Activated CD4-positive, alpha-beta memory T cell treated with anti-CD3 and anti-CD28 coated beads, Interleukin-2, amount 10 ng/mL, durations not matched to agents 7 days and 5 days (primary cell): ENCODE results near the gene SRP68. TPM values are rescaled to one million over a fixed set of nuclear protein-coding genes. Genes with fewer than 3 reads are reported as not detected.
"Not testable (repeated sequence)": the region's sequence is repeated elsewhere in the genome, so short reads cannot be mapped to it uniquely, and the experiment has no call there.

Source experiments
- CTCF ChIA-PET: fragments of 350-600 bp; sonication (Branson Sonifier 250); formaldehyde crosslinking; loops from one replicate; lab custom pipeline; 2021; ENCODE audit warnings: antibody characterized with exemption, inconsistent platforms; lab: Charles Lee
- POLR2A ChIA-PET: fragments of 350-600 bp; sonication (Branson Sonifier 250); formaldehyde crosslinking; loops from one replicate; lab custom pipeline; 2021; ENCODE audit warnings: antibody characterized with exemption; lab: Charles Lee
- DNase-seq: peaks from one replicate; pipeline ENCODE4 v3.0.0-alpha.2; 2020
- H3K27ac Mint-ChIP-seq: one replicate; pipeline ENCODE4 v1.8.0; 2021; ENCODE audit warnings: mild to moderate bottlenecking, mixed read lengths
- H3K27me3 Mint-ChIP-seq: one replicate; pipeline ENCODE4 v1.8.0; 2021; ENCODE audit warnings: mixed read lengths
- H3K36me3 Mint-ChIP-seq: one replicate; pipeline ENCODE4 v1.8.0; 2021; ENCODE audit warnings: low read depth, mixed read lengths
- H3K4me1 Mint-ChIP-seq: one replicate; pipeline ENCODE4 v1.8.0; 2021; ENCODE audit warnings: mixed read lengths
- H3K4me3 Mint-ChIP-seq: one replicate; pipeline ENCODE4 v1.8.0; 2021; ENCODE audit warnings: mild to moderate bottlenecking, mixed read lengths
- H3K9me3 Mint-ChIP-seq: one replicate; pipeline ENCODE4 v1.8.0; 2021; ENCODE audit warnings: mixed read lengths
- total RNA-seq, 2 experiments: library from RNA; stranded (reverse); gene quantifications; one replicate each; pipeline ENCODE4 v1.2.3, GENCODE V29; 2021

Gene SRP68
- total RNA-seq, 2 experiments from 2014 or later, result 92.8 to 94.6 TPM

DNA sequence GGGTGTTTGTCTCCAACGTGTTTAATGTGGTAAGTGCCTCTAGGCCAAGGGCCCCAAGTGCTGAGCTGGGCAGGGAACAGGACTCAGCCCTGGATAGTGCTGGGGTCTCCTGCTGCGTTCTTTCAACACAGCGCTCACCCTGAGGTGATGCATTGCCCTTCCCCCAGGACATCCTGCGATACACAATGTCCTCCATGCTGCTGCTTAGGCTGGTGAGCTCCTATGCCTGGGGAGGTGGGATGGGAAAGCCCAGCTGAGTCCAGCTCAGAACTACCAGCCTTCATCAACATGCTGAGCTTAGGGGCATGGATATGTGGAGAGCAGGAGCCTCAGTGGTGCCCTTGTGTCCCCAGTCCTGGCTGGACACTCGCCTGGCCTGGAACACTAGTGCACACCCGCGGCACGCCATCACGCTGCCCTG lies 7.2 kb upstream of the SRP68 start:
- Mint-ChIP-seq H3K27me3 (peaks cover 48% of the 10 kb centered on the region), H3K4me3 (no peak overlapping the region), H3K27ac (no peak overlapping the region), H3K9me3 (no peaks in the 10 kb centered on the region), H3K36me3 (peaks cover 11% of the 10 kb centered on the region), H3K4me1 (peaks cover 25% of the 10 kb centered on the region)
- ChIA-PET POLR2A (interaction anchor here (1.7 to 2.0 kb wide), 2 partner anchors 16 to 24 kb away, joined by 7 to 8 read pairs; partner anchors contain the start of gene EXOC7), CTCF (interaction anchor here (1.0 to 1.4 kb wide), 2 partner anchors 65 to 76 kb away, joined by 3 to 4 read pairs; no protein-coding TSS in a partner anchor)
- DNase-seq, result no peak

DNA sequence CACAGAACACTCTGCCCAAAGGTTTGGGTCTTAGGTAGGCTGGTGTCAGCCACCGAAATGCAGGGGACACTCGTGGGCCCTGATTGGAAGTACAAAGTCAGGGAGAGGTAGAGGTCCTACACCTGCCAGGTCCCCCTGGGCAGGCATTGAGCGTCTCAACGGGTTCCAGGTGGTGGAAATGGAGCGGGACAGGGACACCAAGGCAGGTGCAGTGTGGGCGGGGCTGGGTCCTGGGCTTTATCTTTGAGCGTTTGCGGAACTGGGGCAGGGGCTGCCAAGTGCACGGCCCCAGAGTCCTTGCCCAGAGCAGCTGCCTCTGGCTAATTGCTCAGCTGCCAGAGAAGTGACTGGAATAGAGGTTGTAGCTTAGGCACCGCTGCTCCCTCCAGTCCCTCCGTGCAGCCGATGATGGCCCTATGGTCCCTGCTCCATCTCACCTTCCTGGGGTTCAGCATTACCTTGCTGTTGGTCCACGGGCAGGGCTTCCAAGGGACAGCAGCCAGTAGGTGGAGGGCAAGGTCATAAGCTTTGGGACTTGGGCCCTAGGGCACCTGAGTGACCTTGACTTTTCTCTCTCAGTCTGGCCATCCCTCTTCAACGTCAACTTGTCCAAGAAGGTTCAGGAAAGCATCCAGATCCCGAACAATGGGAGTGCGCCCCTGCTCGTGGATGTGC lies 6.7 kb upstream of the SRP68 start, which contains the start of gene ZACN:
Gene ZACN, plus strand, starts transcription at position 323 of the 675 bp plus-strand sequence. Its CDS starts 83 bp downstream, at position 406.
- ChIA-PET POLR2A (interaction anchor here (1.7 kb wide), 1 partner anchor 16 kb away, joined by 8 read pairs; no protein-coding TSS in a partner anchor), CTCF (interaction anchor here (1.0 to 1.4 kb wide), 2 partner anchors 65 to 75 kb away, joined by 3 to 4 read pairs; no protein-coding TSS in a partner anchor)
- no peak within 1 kb of the TSS for H3K4me3 Mint-ChIP-seq
- no peaks in the 10 kb centered on the region for H3K9me3 Mint-ChIP-seq
- DNase-seq, result no peak
- no peak within 1 kb of the TSS for H3K27ac Mint-ChIP-seq
- peaks cover 50% of the 10 kb centered on the region for H3K27me3 Mint-ChIP-seq
- H3K4me1 Mint-ChIP-seq, result peaks cover 25% of the 10 kb centered on the region
- peaks cover 5% of the 10 kb centered on the region for H3K36me3 Mint-ChIP-seq

DNA sequence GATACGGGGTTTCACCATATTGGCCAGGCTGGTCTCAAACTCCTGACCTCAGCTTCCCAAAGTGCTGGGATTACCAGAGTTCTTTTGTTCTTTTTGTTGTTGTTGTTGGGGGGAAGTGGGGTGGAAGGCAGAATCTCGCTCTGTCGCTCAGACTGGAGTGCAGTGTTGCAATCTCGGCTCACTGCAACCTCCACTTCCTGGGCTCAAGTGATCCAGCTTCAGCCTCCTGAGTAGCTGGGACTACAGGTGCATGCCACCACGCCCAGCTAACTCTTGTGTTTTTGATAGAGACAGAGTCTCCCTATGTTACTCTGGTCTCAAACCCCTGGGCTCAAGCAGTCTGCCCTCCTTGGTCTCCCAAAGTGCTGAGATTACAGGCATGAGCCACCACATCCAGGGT lies 6.1 kb upstream of the SRP68 start:
- H3K9me3 Mint-ChIP-seq, H3K27ac Mint-ChIP-seq, H3K36me3 Mint-ChIP-seq, DNase-seq, H3K4me3 Mint-ChIP-seq: not testable (repeated sequence)
- POLR2A ChIA-PET, result interaction anchor here (1.3 kb wide), 1 partner anchor 196 kb away, joined by 4 read pairs; no protein-coding TSS in a partner anchor
- H3K4me1 Mint-ChIP-seq, result peaks cover 25% of the 10 kb centered on the region
- CTCF ChIA-PET, result interaction anchor here (1.7 kb wide), 1 partner anchor 202 kb away, joined by 6 read pairs; no protein-coding TSS in a partner anchor
- H3K27me3 Mint-ChIP-seq, result peaks cover 53% of the 10 kb centered on the region

DNA sequence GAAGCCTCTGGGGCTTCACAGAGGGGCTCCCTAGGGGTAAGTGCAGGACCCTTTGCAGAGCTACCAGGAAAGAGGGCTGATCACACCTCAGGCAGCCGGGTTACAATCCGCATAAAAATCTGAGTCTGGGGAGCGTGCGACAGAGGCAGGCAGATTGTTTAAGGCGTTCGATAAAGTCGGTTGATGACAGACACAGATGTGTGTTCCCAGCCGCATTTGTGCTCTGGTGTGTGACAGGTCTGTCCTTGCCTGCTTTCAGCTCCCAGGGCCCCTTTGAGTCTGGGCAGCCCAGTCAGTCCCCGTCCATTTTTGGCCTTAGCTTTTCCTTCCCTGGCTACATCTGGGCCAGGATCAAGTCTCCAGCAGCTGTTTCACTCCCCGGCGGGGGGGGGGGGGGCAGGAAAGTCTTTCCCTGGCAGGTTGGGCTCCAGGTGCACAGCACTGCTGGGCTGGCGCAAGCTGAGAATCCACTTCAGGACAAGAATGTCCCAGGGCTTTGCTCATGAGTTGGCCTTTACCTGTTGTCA lies 5.3 kb upstream of the SRP68 start:
- H3K27ac Mint-ChIP-seq, result no peak overlapping the region
- H3K27me3 Mint-ChIP-seq, result peaks cover 53% of the 10 kb centered on the region
- no peak for DNase-seq
- ChIA-PET POLR2A (interaction anchor here (0.9 to 1.4 kb wide), 3 partner anchors 14 to 202 kb away, joined by 3 to 4 read pairs (median 4); no protein-coding TSS in a partner anchor), CTCF (interaction anchor here (1.7 kb wide), 1 partner anchor 202 kb away, joined by 6 read pairs; no protein-coding TSS in a partner anchor)
- H3K4me3 Mint-ChIP-seq, result no peak overlapping the region
- H3K4me1 Mint-ChIP-seq, result peaks cover 28% of the 10 kb centered on the region
- no peaks in the 10 kb centered on the region for H3K9me3 Mint-ChIP-seq
- H3K36me3 Mint-ChIP-seq, result peaks cover 4% of the 10 kb centered on the region

DNA sequence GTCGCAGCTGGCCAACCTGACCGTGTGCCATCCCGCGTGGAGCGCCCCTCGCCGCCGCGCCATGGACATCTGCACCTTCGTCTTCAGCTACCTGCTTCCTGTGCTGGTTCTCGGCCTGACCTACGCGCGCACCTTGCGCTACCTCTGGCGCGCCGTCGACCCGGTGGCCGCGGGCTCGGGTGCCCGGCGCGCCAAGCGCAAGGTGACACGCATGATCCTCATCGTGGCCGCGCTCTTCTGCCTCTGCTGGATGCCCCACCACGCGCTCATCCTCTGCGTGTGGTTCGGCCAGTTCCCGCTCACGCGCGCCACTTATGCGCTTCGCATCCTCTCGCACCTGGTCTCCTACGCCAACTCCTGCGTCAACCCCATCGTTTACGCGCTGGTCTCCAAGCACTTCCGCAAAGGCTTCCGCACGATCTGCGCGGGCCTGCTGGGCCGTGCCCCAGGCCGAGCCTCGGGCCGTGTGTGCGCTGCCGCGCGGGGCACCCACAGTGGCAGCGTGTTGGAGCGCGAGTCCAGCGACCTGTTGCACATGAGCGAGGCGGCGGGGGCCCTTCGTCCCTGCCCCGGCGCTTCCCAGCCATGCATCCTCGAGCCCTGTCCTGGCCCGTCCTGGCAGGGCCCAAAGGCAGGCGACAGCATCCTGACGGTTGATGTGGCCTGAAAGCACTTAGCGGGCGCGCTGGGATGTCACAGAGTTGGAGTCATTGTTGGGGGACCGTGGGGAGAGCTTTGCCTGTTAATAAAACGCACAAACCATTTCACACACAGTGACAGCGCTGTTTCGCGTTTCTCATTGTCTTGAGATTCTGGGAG lies 4.7 kb upstream of the SRP68 start:
- Mint-ChIP-seq H3K4me3 (peak overlapping the region; percentile 60), H3K4me1 (peaks cover 30% of the 10 kb centered on the region), H3K36me3 (peaks cover 7% of the 10 kb centered on the region), H3K27me3 (peaks cover 53% of the 10 kb centered on the region), H3K9me3 (no peaks in the 10 kb centered on the region), H3K27ac (no peak overlapping the region)
- peak; percentile 52 for DNase-seq
- ChIA-PET CTCF (interaction anchor here (1.7 kb wide), 1 partner anchor 203 kb away, joined by 6 read pairs; no protein-coding TSS in a partner anchor), POLR2A (interaction anchor here (0.9 to 1.4 kb wide), 3 partner anchors 14 to 203 kb away, joined by 3 to 4 read pairs (median 4); no protein-coding TSS in a partner anchor)

DNA sequence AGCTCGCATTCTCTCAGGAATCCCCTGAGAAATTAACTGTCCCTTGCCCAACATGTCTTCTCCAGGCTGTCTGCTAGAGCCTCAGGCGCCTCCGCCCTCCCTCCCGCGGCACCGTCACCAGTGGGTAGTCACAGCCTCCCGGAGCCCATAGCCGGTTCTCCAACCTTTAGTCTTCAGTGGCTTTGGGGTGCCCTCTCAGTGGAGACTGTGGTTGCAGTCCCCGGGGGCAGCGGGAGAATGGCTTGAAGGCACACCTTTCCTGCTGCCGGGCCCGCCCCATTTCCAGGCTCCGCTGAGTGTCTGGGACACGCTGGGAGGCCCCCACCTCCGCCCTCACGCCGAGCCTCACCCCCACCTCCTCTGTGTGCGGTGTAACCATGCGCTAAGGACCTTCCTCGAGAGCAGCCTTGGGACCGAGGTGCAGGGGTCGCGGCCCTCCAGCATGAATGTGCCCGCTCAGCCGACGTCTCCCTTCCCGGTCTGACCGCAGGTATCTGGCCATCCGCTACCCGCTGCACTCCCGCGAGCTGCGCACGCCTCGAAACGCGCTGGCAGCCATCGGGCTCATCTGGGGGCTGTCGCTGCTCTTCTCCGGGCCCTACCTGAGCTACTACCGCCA lies 3.9 kb upstream of the SRP68 start:
- CTCF ChIA-PET, result interaction anchor here (0.9 kb wide), 1 partner anchor 62 kb away, joined by 4 read pairs; no protein-coding TSS in a partner anchor
- no peaks in the 10 kb centered on the region for H3K9me3 Mint-ChIP-seq
- no peak for DNase-seq
- peaks cover 34% of the 10 kb centered on the region for H3K4me1 Mint-ChIP-seq
- H3K36me3 Mint-ChIP-seq, result peaks cover 9% of the 10 kb centered on the region
- peaks cover 53% of the 10 kb centered on the region for H3K27me3 Mint-ChIP-seq
- no peak overlapping the region for H3K27ac Mint-ChIP-seq
- POLR2A ChIA-PET, result no interaction called here
- H3K4me3 Mint-ChIP-seq, result peak overlapping the region; percentile 60

DNA sequence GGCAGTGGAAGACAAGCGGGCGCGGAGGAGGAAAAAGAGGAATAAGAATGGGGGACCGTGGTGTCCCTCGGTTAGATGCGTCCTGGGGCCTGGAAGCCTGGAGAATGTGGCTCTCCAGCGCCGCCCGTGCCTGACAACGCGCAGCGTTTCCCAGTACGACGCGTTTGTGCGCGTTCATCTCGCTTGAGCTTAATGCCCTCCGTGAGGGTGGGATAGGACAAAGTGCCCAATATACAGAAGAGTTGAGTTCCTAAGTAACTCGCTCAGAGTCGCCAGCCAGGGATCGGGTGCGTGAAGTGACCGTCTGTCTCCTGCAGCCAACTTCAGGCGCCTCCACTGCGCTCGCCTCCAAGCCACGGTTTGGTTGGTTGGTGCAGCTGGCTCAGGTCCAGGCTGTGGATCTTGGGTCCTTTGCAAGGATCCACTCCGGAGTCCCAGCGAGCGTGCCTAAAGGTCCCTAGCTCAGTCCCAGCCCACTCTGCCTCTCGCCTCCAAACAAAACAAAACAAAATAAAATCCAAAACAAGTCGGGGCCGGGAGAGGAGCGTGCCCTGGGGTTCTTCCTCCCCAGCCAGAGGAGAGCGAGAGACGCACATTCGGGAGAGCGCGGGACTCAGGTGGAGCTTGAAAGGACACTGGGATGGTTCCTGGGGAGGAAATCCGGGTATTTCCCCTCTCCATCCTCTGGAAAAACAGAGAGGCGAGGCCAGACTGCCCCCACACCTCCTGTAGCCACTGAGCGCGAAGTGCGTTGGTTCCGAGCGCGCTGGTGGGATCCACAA lies 3.2 kb upstream of the SRP68 start:
- H3K4me3 Mint-ChIP-seq, result peak overlapping the region; percentile 21
- ChIA-PET CTCF (interaction anchor here (0.9 kb wide), 1 partner anchor 61 kb away, joined by 4 read pairs; no protein-coding TSS in a partner anchor), POLR2A (no interaction called here)
- peaks cover 53% of the 10 kb centered on the region for H3K27me3 Mint-ChIP-seq
- peaks cover 40% of the 10 kb centered on the region for H3K4me1 Mint-ChIP-seq
- H3K36me3 Mint-ChIP-seq, result peaks cover 9% of the 10 kb centered on the region
- no peak for DNase-seq
- H3K27ac Mint-ChIP-seq, result no peak overlapping the region
- no peaks in the 10 kb centered on the region for H3K9me3 Mint-ChIP-seq

DNA sequence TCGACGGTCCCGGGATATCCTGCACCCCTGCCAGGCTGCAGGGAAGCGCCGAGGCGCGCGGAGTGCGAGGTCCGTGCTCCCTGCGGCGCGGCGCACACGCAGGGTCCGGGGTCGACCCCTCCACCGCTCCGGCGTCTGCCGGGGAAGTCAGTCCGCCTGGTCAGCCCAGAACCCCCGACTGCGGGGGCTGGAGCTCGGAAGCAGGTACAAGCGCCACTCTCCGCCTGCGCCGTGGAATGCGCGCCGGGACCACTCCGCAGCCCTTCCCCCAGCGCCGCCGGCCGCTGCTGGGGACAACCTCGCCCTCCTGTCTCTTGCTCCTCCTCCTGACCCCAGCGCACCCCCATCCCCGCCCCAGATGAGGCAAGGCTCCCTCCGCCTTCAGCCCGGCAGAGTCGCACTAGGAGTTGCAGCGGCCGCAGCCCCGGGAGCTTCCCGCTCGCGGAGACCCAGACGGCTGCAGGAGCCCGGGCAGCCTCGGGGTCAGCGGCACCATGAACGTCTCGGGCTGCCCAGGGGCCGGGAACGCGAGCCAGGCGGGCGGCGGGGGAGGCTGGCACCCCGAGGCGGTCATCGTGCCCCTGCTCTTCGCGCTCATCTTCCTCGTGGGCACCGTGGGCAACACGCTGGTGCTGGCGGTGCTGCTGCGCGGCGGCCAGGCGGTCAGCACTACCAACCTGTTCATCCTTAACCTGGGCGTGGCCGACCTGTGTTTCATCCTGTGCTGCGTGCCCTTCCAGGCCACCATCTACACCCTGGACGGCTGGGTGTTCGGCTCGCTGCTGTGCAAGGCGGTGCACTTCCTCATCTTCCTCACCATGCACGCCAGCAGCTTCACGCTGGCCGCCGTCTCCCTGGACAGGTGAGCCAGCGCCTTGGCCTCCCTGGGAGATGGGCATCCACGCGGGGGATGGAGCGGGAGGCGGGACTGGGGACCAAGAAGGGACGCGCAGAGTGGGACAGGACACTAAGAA lies 2.4 kb upstream of the SRP68 start, which contains the start of gene GALR2:
Gene GALR2, plus strand, starts transcription at position 392 of the 974 bp plus-strand sequence. Its CDS starts 103 bp downstream, at position 495.
- Mint-ChIP-seq H3K4me1 (peaks cover 48% of the 10 kb centered on the region), H3K4me3 (peak within 1 kb of the TSS; percentile 49), H3K27ac (no peak within 1 kb of the TSS), H3K27me3 (peaks cover 52% of the 10 kb centered on the region), H3K36me3 (peaks cover 13% of the 10 kb centered on the region), H3K9me3 (no peaks in the 10 kb centered on the region)
- ChIA-PET POLR2A (no interaction called here), CTCF (interaction anchor here (0.7 kb wide), 1 partner anchor 11 kb away, joined by 3 read pairs; no protein-coding TSS in a partner anchor)
- no peak for DNase-seq

DNA sequence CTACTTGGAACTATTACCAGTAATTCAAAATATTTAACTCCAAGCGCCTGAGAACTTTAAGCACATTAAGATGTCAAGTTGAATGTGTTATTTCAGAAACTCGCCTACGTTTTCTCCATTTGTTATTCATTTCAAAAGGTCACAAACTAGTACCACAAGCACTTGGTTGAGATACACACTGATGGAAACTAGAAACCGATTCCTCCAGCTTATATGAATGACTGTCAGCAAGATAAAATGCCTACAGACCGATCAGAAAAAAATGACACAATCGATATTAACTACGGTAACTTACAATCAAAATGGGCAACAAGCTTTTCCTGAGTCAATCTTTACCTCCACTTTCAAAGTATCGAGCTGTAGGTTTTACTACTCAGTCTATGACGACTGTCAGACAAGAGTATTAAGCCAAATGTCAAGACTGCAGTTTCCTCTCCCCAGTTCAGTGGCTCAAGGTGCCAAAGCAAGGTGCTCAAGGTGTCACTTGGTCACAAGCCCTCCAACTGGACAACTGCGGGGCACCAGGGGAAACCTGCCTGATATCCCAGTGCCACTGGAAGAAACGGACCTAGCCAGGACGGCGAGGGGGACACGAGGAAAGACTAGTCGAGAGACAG lies 678 bp downstream of the SRP68 start:
- Mint-ChIP-seq H3K4me3 (peak overlapping the region; percentile 96), H3K9me3 (no peaks in the 10 kb centered on the region), H3K36me3 (peaks cover 33% of the 10 kb centered on the region), H3K4me1 (peaks cover 46% of the 10 kb centered on the region), H3K27ac (peak overlapping the region; percentile 89), H3K27me3 (peaks cover 25% of the 10 kb centered on the region)
- POLR2A ChIA-PET, result interaction anchor here (0.7 to 1.8 kb wide), 10 partner anchors 8 to 313 kb away, joined by 3 to 19 read pairs (median 4); partner anchors contain the start of genes EXOC7, SPHK1 and TRIM65
- DNase-seq, result no peak
- CTCF ChIA-PET, result interaction anchor here (0.9 to 1.7 kb wide), 7 partner anchors 8 to 216 kb away, joined by 3 to 7 read pairs (median 3); partner anchors contain the start of gene WBP2

DNA sequence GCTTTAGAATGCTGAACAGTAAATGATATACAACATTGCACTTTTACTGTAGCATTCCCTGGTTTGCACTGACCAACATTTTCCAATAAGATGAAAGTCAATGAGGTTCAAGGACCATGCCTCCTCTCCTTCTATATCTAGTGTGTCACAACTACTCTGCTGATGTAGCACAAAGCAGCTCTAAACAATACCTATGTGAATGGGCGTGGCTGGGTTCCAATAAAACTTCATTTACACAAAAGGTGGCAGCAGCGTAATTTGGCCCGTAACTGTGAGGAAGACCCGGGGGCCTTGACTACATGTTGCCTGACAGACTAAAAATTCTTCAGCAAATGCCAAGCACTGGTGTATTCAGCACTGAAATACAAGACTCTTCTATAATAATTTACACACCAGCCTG lies 6.5 kb downstream of the SRP68 start:
- H3K27me3 Mint-ChIP-seq, result no peaks in the 10 kb centered on the region
- no peak for DNase-seq
- H3K27ac Mint-ChIP-seq, result peak overlapping the region; percentile 55
- H3K36me3 Mint-ChIP-seq, result peaks cover 66% of the 10 kb centered on the region
- no peak overlapping the region for H3K4me3 Mint-ChIP-seq
- ChIA-PET POLR2A (interaction anchor here (1.0 kb wide), 2 partner anchors 37 to 170 kb away, joined by 3 to 4 read pairs; partner anchors contain the start of gene EXOC7), CTCF (interaction anchor here (1.1 to 3.9 kb wide), 4 partner anchors 52 to 332 kb away, joined by 3 to 22 read pairs (median 4); no protein-coding TSS in a partner anchor)
- H3K4me1 Mint-ChIP-seq, result peaks cover 39% of the 10 kb centered on the region
- H3K9me3 Mint-ChIP-seq, result no peaks in the 10 kb centered on the region
